HG02973 (cell line): ENCODE measurements around the gene ANKRD36C.
"Not testable (repeated sequence)": the region's sequence is repeated elsewhere in the genome, so short reads cannot be mapped to it uniquely, and the experiment has no call there.

ENCODE experiments used
- ATAC-seq: cut with Tn5 transposase; IDR thresholded peaks from one replicate; pipeline ENCODE4 v1.9.1; 2021; ENCODE audit warnings: moderate library complexity; ENCODE audit not compliant: unreplicated experiment

The ANKRD36C gene

GRCh38 chr2:95991351-95992094 is at the start of gene ANKRD36C:
Gene ANKRD36C (minus strand): TSS chr2:95991824. CDS start chr2:95991708, 116 bp downstream.
- ATAC-seq = peak; percentile 89

GRCh38 chr2:96035554-96035953 is 43.9 kb upstream of the ANKRD36C start:
- ATAC-seq = not testable (repeated sequence)

- ATAC-seq = not testable (repeated sequence)
Measured at GRCh38 chr2:96034792-96035191, 43.2 kb upstream of the ANKRD36C start, which contains the start of gene GPAT2. Gene GPAT2 (minus strand): TSS chr2:96034916. CDS start chr2:96032359, 2,557 bp downstream.

- ATAC-seq = not testable (repeated sequence)
Measured at GRCh38 chr2:96033997-96034396, 42.4 kb upstream of the ANKRD36C start.

GRCh38 chr2:96027725-96028325 is 36.2 kb upstream of the ANKRD36C start:
- not testable (repeated sequence) for ATAC-seq

GRCh38 chr2:96025755-96026154 is 34.1 kb upstream of the ANKRD36C start:
- ATAC-seq = not testable (repeated sequence)

GRCh38 chr2:96025194-96025492 is 33.5 kb upstream of the ANKRD36C start:
- no peak for ATAC-seq

GRCh38 chr2:96024336-96025193 is 32.9 kb upstream of the ANKRD36C start:
- ATAC-seq = no peak

- ATAC-seq = not testable (repeated sequence)
Measured at GRCh38 chr2:96023701-96024100, 32.1 kb upstream of the ANKRD36C start.

- ATAC-seq = not testable (repeated sequence)
Measured at GRCh38 chr2:96022701-96023447, 31.2 kb upstream of the ANKRD36C start.

- ATAC-seq = not testable (repeated sequence)
Measured at GRCh38 chr2:96022126-96022525, 30.5 kb upstream of the ANKRD36C start.

- not testable (repeated sequence) for ATAC-seq
Measured at GRCh38 chr2:96021142-96021541, 29.5 kb upstream of the ANKRD36C start.

GRCh38 chr2:96019909-96020590 is 28.4 kb upstream of the ANKRD36C start:
- ATAC-seq = not testable (repeated sequence)

GRCh38 chr2:96016321-96016720 is 24.7 kb upstream of the ANKRD36C start:
- not testable (repeated sequence) for ATAC-seq

GRCh38 chr2:96012792-96013264 is 21.2 kb upstream of the ANKRD36C start:
- not testable (repeated sequence) for ATAC-seq

GRCh38 chr2:96012086-96012791 is 20.6 kb upstream of the ANKRD36C start:
- ATAC-seq = not testable (repeated sequence)

- not testable (repeated sequence) for ATAC-seq
Measured at GRCh38 chr2:96011129-96011455, 19.5 kb upstream of the ANKRD36C start.

- peak; percentile 94 for ATAC-seq
Measured at GRCh38 chr2:96010320-96011128, 18.9 kb upstream of the ANKRD36C start.

- ATAC-seq = not testable (repeated sequence)
Measured at GRCh38 chr2:96009833-96010232, 18.2 kb upstream of the ANKRD36C start.
